AML-193 (cell line): Measurements from ENCODE around the gene TIMM8B.
"Not testable (repeated sequence)": the region's sequence is repeated elsewhere in the genome, so short reads cannot be mapped to it uniquely, and the experiment has no call there.

Experiments
- DNase-seq, 2 experiments: peaks; one replicate each; lab custom pipeline; 2025; lab: John Stamatoyannopoulos, UW

TIMM8B gene, protein sequence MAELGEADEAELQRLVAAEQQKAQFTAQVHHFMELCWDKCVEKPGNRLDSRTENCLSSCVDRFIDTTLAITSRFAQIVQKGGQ

GRCh38 chr11:112086422-112087191, at the start of gene TIMM8B, which contains the start of gene SDHD:
TIMM8B (minus strand) TSS chr11:112086756; CDS start chr11:112086723, 33 bp downstream.
SDHD (plus strand) TSS chr11:112086873; CDS start chr11:112086908, 35 bp downstream.
- DNase-seq: peak; percentile 95 to 96

DNA sequence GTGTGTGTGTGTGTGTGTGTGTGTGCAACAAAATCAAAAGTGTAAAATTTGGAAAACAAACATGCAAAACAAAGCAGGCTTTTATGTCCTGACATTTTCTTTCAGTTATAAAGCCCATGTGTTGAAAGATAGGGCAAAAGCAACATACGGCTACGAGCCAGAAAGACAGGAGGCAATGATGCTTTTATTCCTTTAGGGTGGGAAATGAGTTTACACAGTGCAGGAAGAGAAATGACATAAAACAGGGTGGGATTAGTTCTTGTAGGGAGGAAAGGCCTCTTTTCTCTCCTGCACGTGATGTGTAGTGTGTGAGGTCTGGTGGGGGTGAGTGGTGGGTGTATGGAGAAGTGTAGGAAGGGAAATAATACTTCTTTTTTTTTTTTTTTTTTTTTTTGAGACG, 47.9 kb upstream of the TIMM8B start:
- DNase-seq: no peak

DNA sequence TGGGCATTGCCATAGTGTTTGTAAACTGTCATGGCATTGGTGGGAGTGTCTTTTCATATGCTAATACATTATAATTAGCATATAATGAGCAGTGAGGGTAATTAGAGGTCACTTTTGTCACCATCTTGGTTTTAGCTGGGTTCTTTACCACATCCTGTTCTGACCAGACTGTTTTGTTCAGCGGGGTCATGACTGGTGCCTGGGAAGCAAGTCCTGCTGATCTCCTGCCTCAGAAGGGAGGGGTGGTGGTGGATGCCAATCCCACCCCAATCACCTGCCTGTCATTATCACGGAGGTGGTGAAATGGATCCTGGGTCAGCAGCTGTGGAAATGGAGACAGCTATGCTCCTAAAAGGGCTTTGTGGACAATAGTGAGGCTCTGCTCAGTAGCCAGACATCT, 46.2 kb upstream of the TIMM8B start:
- DNase-seq: no peak

- DNase-seq: peak; percentile 63 to 70
Observed at GRCh38 chr11:112129656-112130055, 43.1 kb upstream of the TIMM8B start.

DNA sequence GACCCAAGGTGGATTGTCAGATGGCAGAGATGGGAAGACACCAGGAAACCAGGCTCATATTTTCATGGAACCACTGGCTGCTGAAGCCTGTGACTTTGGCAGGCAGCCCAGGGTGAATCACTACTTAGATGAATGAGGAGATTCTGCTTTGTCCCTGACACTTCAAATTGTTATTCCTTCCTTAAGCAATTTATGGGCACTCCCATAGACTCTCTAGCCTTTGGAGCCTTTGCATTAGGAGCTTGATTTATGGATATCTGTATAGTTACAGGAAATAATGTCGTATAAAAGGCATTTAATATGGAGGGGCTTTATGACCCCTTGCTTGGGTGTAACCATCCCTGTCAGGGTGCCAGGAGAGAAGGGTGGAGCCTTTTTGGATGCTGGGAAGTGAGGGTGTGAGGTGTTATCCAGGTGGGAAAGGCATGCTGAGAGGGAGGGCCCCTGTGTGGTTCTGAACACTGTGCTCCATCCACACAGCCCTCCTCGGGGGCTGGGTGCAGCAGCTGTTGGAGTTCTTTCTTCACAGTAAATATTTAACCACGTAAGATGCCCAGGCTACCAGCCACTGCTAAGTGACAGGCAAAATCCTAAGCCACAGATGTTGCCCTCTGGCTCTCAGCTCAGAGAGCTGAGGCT, 42.0 kb upstream of the TIMM8B start:
- no peak for DNase-seq

- no peak for DNase-seq
Observed at GRCh38 chr11:112127056-112127455, 40.5 kb upstream of the TIMM8B start.

DNA sequence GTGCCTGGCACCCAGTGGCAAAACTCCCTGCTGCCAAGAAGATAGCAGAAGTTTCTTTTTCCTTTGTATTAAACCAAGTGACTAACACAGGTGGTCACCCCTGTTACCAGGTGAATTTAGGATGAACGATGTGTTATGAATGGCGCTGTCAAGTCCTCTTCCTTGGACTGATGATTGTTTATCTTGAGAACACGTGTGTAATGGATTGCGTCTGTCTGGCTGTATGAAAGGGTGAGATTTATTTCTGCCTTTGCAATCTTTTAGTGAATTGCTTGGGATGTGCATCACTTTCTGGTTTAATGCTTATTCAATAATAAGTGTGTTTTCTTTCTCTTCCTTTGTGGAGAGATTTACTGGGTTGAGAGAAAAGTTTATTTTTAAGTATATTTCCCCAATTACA, 36.6 kb upstream of the TIMM8B start:
- no peak for DNase-seq

DNA sequence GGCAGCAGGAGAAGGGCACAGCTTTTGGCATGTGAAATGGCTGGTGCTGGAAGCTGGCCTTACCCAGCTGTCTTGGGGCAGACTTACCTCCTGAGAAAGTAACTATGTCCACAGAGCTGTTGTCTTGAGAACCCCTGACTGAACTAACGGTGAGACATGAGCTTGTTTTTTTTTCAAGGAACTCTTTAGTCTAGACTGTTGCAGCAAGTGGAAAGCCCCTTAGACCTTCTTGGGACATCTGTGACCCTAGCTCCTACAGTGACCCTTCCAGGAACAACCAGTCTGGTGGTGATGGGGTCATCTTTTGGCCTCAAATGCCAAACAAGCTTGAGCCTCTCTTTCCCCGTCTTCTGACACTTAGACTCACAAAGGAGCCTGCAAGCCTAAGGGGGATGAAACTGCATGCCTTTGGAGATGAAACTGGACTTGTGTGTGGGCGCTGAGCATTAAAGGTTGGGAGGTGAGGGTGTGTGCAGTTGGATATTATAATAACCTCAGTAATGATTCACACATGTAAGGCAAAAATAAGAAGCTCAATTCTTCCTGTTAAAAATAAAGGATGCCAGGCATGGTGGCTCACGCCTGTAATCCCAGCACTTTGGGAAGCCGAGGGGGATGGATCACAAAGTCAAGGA, 35.5 kb upstream of the TIMM8B start:
- no peak for DNase-seq

GRCh38 chr11:112118176-112118575, 31.6 kb upstream of the TIMM8B start:
- no peak for DNase-seq

GRCh38 chr11:112115386-112115785, 28.8 kb upstream of the TIMM8B start:
- DNase-seq: no peak

- no peak for DNase-seq
Observed at GRCh38 chr11:112114460-112114859, 27.9 kb upstream of the TIMM8B start.

DNA sequence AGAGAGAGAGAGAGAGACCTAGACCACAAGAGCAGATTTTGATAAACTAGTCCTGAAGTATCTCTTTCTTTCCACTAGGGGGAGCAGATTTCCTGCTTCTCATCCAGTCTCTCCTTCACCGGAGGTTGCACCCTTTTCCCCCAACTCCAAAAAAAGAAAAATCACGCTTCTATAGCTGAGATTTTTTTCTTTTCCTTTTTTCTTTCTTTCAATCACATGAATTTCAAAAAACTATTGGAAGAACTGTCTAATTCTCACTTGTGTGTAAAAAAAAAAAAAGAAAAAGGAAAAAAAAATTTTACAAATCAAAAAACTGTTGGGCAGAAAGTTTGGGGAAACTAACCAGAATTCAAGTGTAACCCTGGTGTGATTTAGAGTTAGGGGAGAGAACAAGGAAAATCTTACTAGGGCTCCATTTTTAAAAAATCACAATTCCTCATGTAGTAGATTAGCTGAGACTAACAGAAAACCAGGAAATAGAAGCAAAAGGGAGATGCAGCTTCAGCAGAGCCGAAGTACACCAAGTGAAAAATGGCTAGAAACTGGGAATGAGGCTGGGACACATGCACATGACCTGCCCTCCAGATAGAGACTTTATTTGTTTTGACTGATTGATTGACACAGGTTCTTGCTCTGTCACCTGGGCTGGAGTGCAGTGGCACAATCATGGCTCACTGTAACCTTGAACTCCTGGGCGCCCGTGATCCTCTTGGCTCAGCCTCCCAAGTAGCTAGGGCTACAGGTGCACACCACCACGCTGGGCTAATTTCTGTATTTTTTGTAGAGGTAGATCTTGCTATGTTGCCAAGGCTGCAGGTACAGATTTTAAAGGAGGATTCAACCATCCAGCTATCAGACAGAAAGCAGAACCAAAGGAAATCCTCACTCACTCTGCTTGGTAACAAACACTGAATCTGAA, 27.2 kb upstream of the TIMM8B start:
- peak; percentile 65 to 70 for DNase-seq

DNA sequence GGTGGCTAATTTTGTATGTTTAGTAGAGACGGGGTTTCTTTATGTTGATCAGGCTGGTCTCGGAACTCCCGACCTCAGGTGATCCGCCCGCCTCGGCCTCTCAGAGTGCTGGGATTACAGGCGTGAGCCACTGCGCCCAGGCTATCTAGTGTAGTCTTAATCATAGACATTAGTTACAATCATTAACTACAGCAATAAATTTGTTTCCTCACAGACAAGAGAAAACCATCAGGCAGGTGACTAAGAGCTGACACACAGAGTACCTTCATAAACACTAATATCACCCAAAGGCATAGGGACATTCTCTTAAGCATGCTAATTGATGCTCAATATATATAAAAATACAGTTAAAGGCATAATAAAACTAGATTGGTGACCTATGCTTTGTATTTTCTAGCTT, 19.5 kb upstream of the TIMM8B start:
- DNase-seq: no peak

GRCh38 chr11:112103446-112103845, 16.9 kb upstream of the TIMM8B start:
- peak; percentile 24 to 50 for DNase-seq

DNA sequence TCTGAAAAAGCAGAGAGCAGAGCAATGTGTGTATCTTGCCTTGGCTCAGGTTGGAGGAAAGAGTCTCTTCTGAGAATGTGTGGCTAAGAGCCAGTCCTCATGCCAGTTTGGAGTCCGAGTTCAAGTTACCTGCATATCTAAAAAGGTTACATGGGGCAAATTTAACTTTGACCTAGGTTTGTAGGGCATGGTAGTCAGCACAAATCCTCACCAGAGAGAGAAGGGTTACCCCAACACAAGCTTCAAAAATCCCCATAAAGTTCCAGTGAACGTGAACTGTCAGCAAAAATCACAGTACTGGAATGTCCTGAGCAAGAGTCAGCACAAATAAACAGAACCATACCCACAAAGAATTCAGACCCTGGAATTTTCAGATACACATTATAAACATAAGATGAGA, 13.9 kb upstream of the TIMM8B start:
- no peak for DNase-seq

GRCh38 chr11:112097734-112098528, 11.4 kb upstream of the TIMM8B start:
- no peak for DNase-seq

GRCh38 chr11:112096194-112096593, 9.6 kb upstream of the TIMM8B start:
- DNase-seq: no peak

DNA sequence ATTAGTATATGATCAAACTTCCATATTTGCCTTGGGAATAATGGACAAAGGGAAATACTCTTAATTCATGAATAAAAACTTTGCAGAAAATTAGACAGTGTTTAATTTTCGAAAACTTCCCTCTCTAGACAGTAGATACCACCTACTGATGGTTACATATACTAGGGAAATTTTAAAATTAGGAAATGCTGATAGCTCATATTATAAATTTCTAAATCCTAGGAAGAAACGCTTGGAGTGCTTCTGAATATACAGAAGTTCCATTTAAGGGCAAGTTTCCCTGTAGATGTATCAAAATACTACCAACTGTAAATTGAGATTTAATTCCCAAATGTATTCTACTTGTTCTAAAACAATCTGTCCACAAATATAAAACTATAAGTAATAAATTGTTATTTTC, 8.7 kb upstream of the TIMM8B start:
- DNase-seq: not testable (repeated sequence)

DNA sequence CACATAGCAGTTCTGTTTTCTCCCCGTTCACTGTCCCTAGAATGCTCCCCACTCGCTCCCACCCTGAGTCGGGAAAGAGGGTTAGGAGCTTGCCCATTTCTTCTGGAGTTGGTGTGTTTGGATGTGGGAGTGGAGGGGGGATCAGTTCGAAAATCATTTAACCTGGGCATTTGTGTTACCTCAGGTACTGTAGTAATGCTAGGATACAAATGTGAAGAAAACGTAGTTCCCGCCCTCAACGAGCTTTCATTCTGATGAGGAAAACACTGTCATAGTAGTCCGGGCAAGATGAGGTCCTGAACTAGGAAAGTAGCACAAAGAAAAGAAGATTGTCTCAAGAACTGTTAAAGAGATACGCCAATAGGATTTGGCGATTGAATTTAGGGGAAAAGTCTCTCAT, 656 bp upstream of the TIMM8B start:
- DNase-seq: no peak

- DNase-seq: peak; percentile 3 to 11
Observed at GRCh38 chr11:112085822-112086421, 634 bp downstream of the TIMM8B start.
